Uterus (tissue), 4 donors: ENCODE measurements around the gene PGR. TPM values are rescaled to one million over a fixed set of nuclear protein-coding genes. Genes with fewer than 3 reads are reported as not detected.

Experiments used
- DNase-seq, 2 donors: peaks; one replicate each; pipeline ENCODE4 v3.0.0-alpha.2; 2019 to 2020
- H3K27ac ChIP-seq, 2 donors: fragments of 200-600 bp; sonication (generic); 1 replicate in 1 of 2; 2 replicates in 1 of 2; pipeline ENCODE4 v1.5.1; 2016 to 2018
- H3K27me3 ChIP-seq, 2 donors: fragments of 200-600 bp; sonication (generic); one replicate each; pipeline ENCODE4 v1.5.1; 2018 to 2019; ENCODE audit warnings: control low read depth in 1 of 2
- H3K36me3 ChIP-seq, 2 donors: fragments of 200-600 bp; sonication (generic); one replicate each; pipeline ENCODE4 v1.5.1; 2019; ENCODE audit warnings: control low read depth in 1 of 2
- H3K4me1 ChIP-seq, 2 donors: fragments of 200-600 bp; sonication (generic); one replicate each; pipeline ENCODE4 v1.5.1; 2018 to 2019; ENCODE audit warnings: control low read depth in 1 of 2
- H3K4me3 ChIP-seq, 2 donors: fragments of 200-600 bp; sonication (generic); 1 replicate in 1 of 2; 2 replicates in 1 of 2; pipeline ENCODE4 v1.5.1; 2018 to 2019; ENCODE audit warnings: mild to moderate bottlenecking in 1 of 2
- H3K9me3 ChIP-seq, 2 donors: fragments of 200-600 bp; sonication (generic); one replicate each; pipeline ENCODE4 v1.5.1; 2019; ENCODE audit warnings: control low read depth in 1 of 2
- CTCF ChIP-seq, 4 experiments: fragments of 200-600 bp in 2 of 4; fragments of 450-650 bp in 2 of 4; sonication (generic) in 2 of 4; IDR thresholded peaks; one replicate each; pipeline ENCODE4 v1.5.1; 2016 to 2019; ENCODE audit warnings: antibody characterized with exemption in 4 of 4, mild to moderate bottlenecking in 2 of 4, moderate library complexity in 1 of 4
- POLR2A ChIP-seq, 2 donors: fragments of 450-650 bp; IDR thresholded peaks; one replicate each; pipeline ENCODE4 v1.6.1; 2016; ENCODE audit warnings: antibody characterized with exemption in 2 of 2, mild to moderate bottlenecking in 1 of 2, moderate library complexity in 1 of 2
- intact Hi-C: fragments of 100-400 bp; cut with DNase I; formaldehyde crosslinking; loops from one replicate; pipeline ENCODE4 v1.15.1; 2023; ENCODE audit warnings: low total_unique reads
- total RNA-seq, 4 donors: library from RNA; depleted of rRNA in 3 of 4; stranded (reverse); fragments of >200 nt in 3 of 4; gene quantifications; one replicate each; pipeline versions ENCODE4 v1.1.0 to v1.2.4, GENCODE V29; 2014 to 2023
- donor health status: DM: yes; HTN: yes; CAD: no.

Gene PGR
- total RNA-seq, 4 donors from 2014 or later: 35.2 to 145 (median 108) TPM

GRCh38 chr11:101083335-101083734 lies 46.3 kb downstream of the PGR start:
- H3K4me1 ChIP-seq: no peaks in the 10 kb centered on the region
- TF ChIP-seq CTCF (IDR thresholded peaks at IDR 0.05) (no peak), POLR2A (IDR thresholded peaks at IDR 0.05) (no peak)
- peaks cover 0 to 13% of the 10 kb centered on the region in 2 donors for H3K9me3 ChIP-seq
- no peak for DNase-seq
- no peak overlapping the region for H3K4me3 ChIP-seq
- no peaks in the 10 kb centered on the region for H3K27me3 ChIP-seq
- no peaks in the 10 kb centered on the region for H3K36me3 ChIP-seq
- intact Hi-C loops: no loop called here
- H3K27ac ChIP-seq: no peak overlapping the region

- peaks cover 0 to 13% of the 10 kb centered on the region in 2 donors for H3K9me3 ChIP-seq
- no peaks in the 10 kb centered on the region for H3K4me1 ChIP-seq
- no peak for TF ChIP-seq POLR2A (IDR thresholded peaks at IDR 0.05)
- TF ChIP-seq CTCF (IDR thresholded peaks at IDR 0.05): no peak
- DNase-seq: no peak
- H3K36me3 ChIP-seq: no peaks in the 10 kb centered on the region
- intact Hi-C loops: no loop called here
- H3K4me3 ChIP-seq: no peak overlapping the region
- H3K27me3 ChIP-seq: no peaks in the 10 kb centered on the region
- H3K27ac ChIP-seq: no peak overlapping the region
These were observed 46.8 kb downstream of the PGR start for GRCh38 chr11:101082813-101083212.

- intact Hi-C loops: no loop called here
- Histone ChIP-seq H3K27ac (peak overlapping the region; percentile 56 to 68), H3K36me3 (no peaks in the 10 kb centered on the region), H3K4me3 (no peak overlapping the region), H3K9me3 (no peaks in the 10 kb centered on the region), H3K4me1 (no peaks in the 10 kb centered on the region), H3K27me3 (no peaks in the 10 kb centered on the region)
- DNase-seq: no peak
- no peak for TF ChIP-seq POLR2A (IDR thresholded peaks at IDR 0.05)
- no peak for TF ChIP-seq CTCF (IDR thresholded peaks at IDR 0.05)
These were observed 65.9 kb downstream of the PGR start for GRCh38 chr11:101063706-101064105.

- H3K36me3 ChIP-seq: no peaks in the 10 kb centered on the region
- no peak overlapping the region for H3K4me3 ChIP-seq
- DNase-seq: no peak
- H3K27me3 ChIP-seq: no peaks in the 10 kb centered on the region
- no peaks in the 10 kb centered on the region for H3K9me3 ChIP-seq
- intact Hi-C loops: no loop called here
- TF ChIP-seq CTCF (IDR thresholded peaks at IDR 0.05) (no peak), POLR2A (IDR thresholded peaks at IDR 0.05) (no peak)
- H3K4me1 ChIP-seq: no peaks in the 10 kb centered on the region
- peak overlapping the region; percentile 36 to 68 for H3K27ac ChIP-seq
These were observed 68.0 kb downstream of the PGR start for GRCh38 chr11:101061606-101062005.

- no peaks in the 10 kb centered on the region for H3K4me1 ChIP-seq
These were observed 70.3 kb downstream of the PGR start for GRCh38 chr11:101059331-101059730.

More at GRCh38 chr11:101059331-101059730, 70.3 kb downstream of the PGR start:
- Histone ChIP-seq H3K4me3 (no peak overlapping the region), H3K9me3 (no peaks in the 10 kb centered on the region), H3K36me3 (no peaks in the 10 kb centered on the region), H3K27me3 (no peaks in the 10 kb centered on the region), H3K27ac (peak overlapping the region in 1 of 2 donors; percentile 48)
- intact Hi-C loops: no loop called here
- TF ChIP-seq POLR2A (IDR thresholded peaks at IDR 0.05) (no peak), CTCF (IDR thresholded peaks at IDR 0.05) (no peak)
- no peak for DNase-seq
